ENCODE measurements around the gene TAPT1. TPM values are rescaled to one million over a fixed set of nuclear protein-coding genes. Genes with fewer than 3 reads are reported as not detected.

TAPT1 gene
- total and polyA plus RNA-seq, 2 donors (not counting 3 experiments of a cell fraction or from before 2014, with no cell fraction given) = 6.9 to 17.5 TPM

GRCh38 chr4:16257611-16258010 is 31.3 kb upstream of the TAPT1 start:
- no peak for TF ChIP-seq MYC (IDR thresholded peaks at IDR 0.05; ENCODE audit: low read depth, low read length)
- no peak for TF ChIP-seq FOS (IDR thresholded peaks at IDR 0.05; ENCODE audit: borderline replicate concordance, insufficient read depth, low read length)
- TF ChIP-seq JUN (IDR thresholded peaks at IDR 0.05; ENCODE audit: borderline replicate concordance, insufficient read depth, insufficient read length, low read depth) = no peak
- no peak for TF ChIP-seq POLR2A (IDR thresholded peaks at IDR 0.05; ENCODE audit: low read depth, low read length)
- no peak for TF ChIP-seq EZH2 (IDR thresholded peaks at IDR 0.05; ENCODE audit: borderline replicate concordance, low read depth, low read length, severe bottlenecking)
- TF ChIP-seq MAX (IDR thresholded peaks at IDR 0.05; ENCODE audit: insufficient read depth, insufficient read length) = no peak
- TF ChIP-seq GATA2 (IDR thresholded peaks at IDR 0.05; ENCODE audit: insufficient read depth, insufficient read length, low read depth, low read length) = no peak
- no peak for TF ChIP-seq CTCF (IDR thresholded peaks at IDR 0.05; ENCODE audit: extremely low read depth in 1 of 2, insufficient read depth in 1 of 2, low read depth in 1 of 2, low read length in 2 of 2)
- TF ChIP-seq POLR2AphosphoS5 (IDR thresholded peaks at IDR 0.05; ENCODE audit: insufficient read depth, low read depth, low read length) = no peak
- intact Hi-C loops (cut with micrococcal nuclease) = no loop called here
- H3K9ac ChIP-seq (replicated peaks; ENCODE audit: extremely low read depth, insufficient read depth, low read length) = no peak overlapping the region
- FAIRE-seq = no peak
- H2AFZ ChIP-seq (ENCODE audit: low read depth, low read length) = no peak overlapping the region
- no peaks in the 10 kb centered on the region for H4K20me1 ChIP-seq (replicated peaks; ENCODE audit: control insufficient read depth, extremely low read depth, insufficient read depth, low read length)
- H3K36me3 ChIP-seq (ENCODE audit: control insufficient read depth in 2 of 2, extremely low read depth in 1 of 2, insufficient read depth in 2 of 2, low read length in 2 of 2) = no peaks in the 10 kb centered on the region
- POLR2A ChIA-PET = no interaction called here
- H3K79me2 ChIP-seq (ENCODE audit: control insufficient read depth, insufficient read depth, low read length) = no peaks in the 10 kb centered on the region
- H3K27ac ChIP-seq (ENCODE audit: insufficient read depth, low read depth, low read length) = no peak overlapping the region
- no peak overlapping the region for H3K4me2 ChIP-seq (ENCODE audit: insufficient read depth, low read length)
- dilution Hi-C loops (cut with MboI; ENCODE audit: extremely low pct_ligation_motif_present, low sequenced_read_pairs) = no loop called here
- BruUV-seq (replicated peaks) = no TSS peak
- H3K27me3 ChIP-seq (ENCODE audit: control insufficient read depth in 2 of 2, insufficient read depth in 2 of 2, low read length in 2 of 2) = no peaks in the 10 kb centered on the region
- CTCF ChIA-PET = interaction anchor here (1.1 to 1.3 kb wide), 2 partner anchors 61 to 374 kb away, joined by 3 read pairs; no protein-coding TSS in a partner anchor
- no peaks in the 10 kb centered on the region for H3K9me3 ChIP-seq (replicated peaks; ENCODE audit: control insufficient read depth, insufficient read depth, low read length)
- H3K9me1 ChIP-seq (replicated peaks; ENCODE audit: control insufficient read depth, extremely low read depth, insufficient read depth, low read length) = no peaks in the 10 kb centered on the region
- no peaks in the 10 kb centered on the region for H3K4me1 ChIP-seq (ENCODE audit: control insufficient read depth, extremely low read depth, insufficient read depth, low read length)
- H3K4me3 ChIP-seq (replicated peaks in 1 of 3; ENCODE audit: insufficient read depth in 1 of 3, low read depth in 1 of 3, low read length in 3 of 3) = no peak overlapping the region
- no peak for DNase-seq (ENCODE audit: low read depth, low spot score)
